GM13977 (cell line): ENCODE measurements around the gene CASTOR1.

Experiments used
- DNase-seq: peaks from one replicate; pipeline ENCODE4 v3.0.0; 2012; ENCODE audit warnings: low spot score
- CTCF ChIP-seq: IDR thresholded peaks from 2 replicates; pipeline ENCODE4 v1.5.1; 2012; ENCODE audit warnings: mild to moderate bottlenecking, control low read depth; ENCODE audit not compliant: insufficient read depth; ENCODE audit errors: extremely low read depth, missing control alignments
- in situ Hi-C: fragments of 300-500 bp; cut with MboI; formaldehyde crosslinking; loops from one replicate; pipeline ENCODE4 v1.12.0; 2022; ENCODE audit warnings: low sequenced_read_pairs, low pct_unique_long_range_greater_than_20kb, mixed read lengths, inconsistent platforms; ENCODE audit not compliant: unreplicated experiment

The CASTOR1 gene

GRCh38 chr22:30299322-30299721 lies 10.0 kb upstream of the CASTOR1 start:
- in situ Hi-C loops, result no loop called here
- DNase-seq, result no peak
- TF ChIP-seq CTCF, result no peak

GRCh38 chr22:30297991-30298701 lies 8.8 kb upstream of the CASTOR1 start:
- DNase-seq, result no peak
- no peak for TF ChIP-seq CTCF
- in situ Hi-C loops, result no loop called here

GRCh38 chr22:30297276-30297990 lies 8.1 kb upstream of the CASTOR1 start:
- DNase-seq, result no peak
- in situ Hi-C loops, result no loop called here
- TF ChIP-seq CTCF, result no peak

- no peak for TF ChIP-seq CTCF
- in situ Hi-C loops, result no loop called here
- no peak for DNase-seq
Observed at GRCh38 chr22:30296833-30297232, 7.5 kb upstream of the CASTOR1 start.

GRCh38 chr22:30296324-30296723 lies 7.0 kb upstream of the CASTOR1 start:
- no peak for TF ChIP-seq CTCF
- in situ Hi-C loops, result no loop called here
- DNase-seq, result no peak

- in situ Hi-C loops, result no loop called here
Observed at GRCh38 chr22:30295576-30295975, 6.3 kb upstream of the CASTOR1 start.

More at GRCh38 chr22:30295576-30295975, 6.3 kb upstream of the CASTOR1 start:
- no peak for DNase-seq
- no peak for TF ChIP-seq CTCF
